SK-N-MC (cell line): Measurements from ENCODE around the gene C10orf71.

ENCODE experiments used
- EZH2 ChIP-seq: fragments of 200-600 bp; sonication (generic); IDR thresholded peaks from one replicate; pipeline ENCODE4 v1.6.1; 2017; ENCODE audit warnings: antibody characterized with exemption
- POLR2AphosphoS5 ChIP-seq: IDR thresholded peaks from 2 replicates; pipeline ENCODE4 v1.6.1; 2012; ENCODE audit warnings: mild to moderate bottlenecking, low read depth, low read length, borderline replicate concordance

DNA sequence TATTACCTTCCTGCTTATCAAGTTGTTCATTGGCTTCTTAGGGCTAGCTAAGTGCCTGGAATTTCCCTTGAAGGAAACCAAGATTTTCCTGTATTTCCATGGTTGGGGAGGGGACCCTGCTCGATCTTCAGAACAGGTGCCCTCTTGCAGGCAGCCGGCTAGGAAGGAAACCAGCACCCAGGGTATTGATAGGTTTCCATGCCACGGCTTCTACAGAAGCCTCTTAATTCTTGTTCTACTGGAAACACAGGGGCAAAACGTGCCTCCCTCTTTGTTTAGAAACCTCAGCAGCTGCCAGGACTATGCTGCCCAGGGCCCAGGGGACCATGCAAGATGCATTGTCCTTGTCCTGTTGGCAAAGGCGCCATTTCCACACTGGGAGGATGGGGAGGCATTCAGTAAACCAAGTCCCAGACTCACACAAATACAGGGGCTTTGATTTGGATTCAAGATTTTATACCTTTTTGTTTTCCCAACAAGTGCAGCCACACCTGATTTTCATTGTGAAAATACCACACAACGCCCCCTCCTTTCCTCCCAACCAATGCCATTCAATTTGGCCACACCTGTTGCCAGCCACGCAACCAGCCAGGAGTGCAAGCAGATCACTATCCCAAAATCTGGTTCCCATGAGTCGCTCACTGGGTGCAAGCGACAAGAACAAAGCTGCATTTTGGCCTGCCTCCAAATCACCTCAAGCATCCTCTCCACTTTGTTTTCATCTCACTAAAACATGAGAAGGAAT lies 29.6 kb downstream of the C10orf71 start:
- no peak for TF ChIP-seq EZH2
- TF ChIP-seq POLR2AphosphoS5 = no peak
